Fibroblast of pulmonary artery (primary cell): ENCODE data around the gene UBTFL1.

ENCODE experiments used
- DNase-seq: peaks from one replicate; pipeline ENCODE4 v3.0.0-alpha.2; 2010; ENCODE audit warnings: low read depth
- H3K4me3 ChIP-seq: replicated peaks from 2 replicates; pipeline ENCODE4 v1.5.1; 2011; ENCODE audit warnings: low read depth, mild to moderate bottlenecking, control low read depth, low read length, moderate library complexity
- CTCF ChIP-seq: IDR thresholded peaks from 2 replicates; pipeline ENCODE4 v1.5.1; 2011; ENCODE audit warnings: mild to moderate bottlenecking, control low read depth, low read length, inconsistent platforms; ENCODE audit errors: missing control alignments

The UBTFL1 gene

GRCh38 chr11:90124371-90124770, 38.6 kb downstream of the UBTFL1 start:
- no peak overlapping the region for H3K4me3 ChIP-seq
- no peak for DNase-seq
- TF ChIP-seq CTCF: no peak

GRCh38 chr11:90124946-90125345, 39.2 kb downstream of the UBTFL1 start:
- DNase-seq: no peak
- no peak overlapping the region for H3K4me3 ChIP-seq
- no peak for TF ChIP-seq CTCF

- no peak for DNase-seq
- H3K4me3 ChIP-seq: peak overlapping the region; percentile 73
- TF ChIP-seq CTCF: no peak
Observed at GRCh38 chr11:90133560-90134477, 48.1 kb downstream of the UBTFL1 start.

DNA sequence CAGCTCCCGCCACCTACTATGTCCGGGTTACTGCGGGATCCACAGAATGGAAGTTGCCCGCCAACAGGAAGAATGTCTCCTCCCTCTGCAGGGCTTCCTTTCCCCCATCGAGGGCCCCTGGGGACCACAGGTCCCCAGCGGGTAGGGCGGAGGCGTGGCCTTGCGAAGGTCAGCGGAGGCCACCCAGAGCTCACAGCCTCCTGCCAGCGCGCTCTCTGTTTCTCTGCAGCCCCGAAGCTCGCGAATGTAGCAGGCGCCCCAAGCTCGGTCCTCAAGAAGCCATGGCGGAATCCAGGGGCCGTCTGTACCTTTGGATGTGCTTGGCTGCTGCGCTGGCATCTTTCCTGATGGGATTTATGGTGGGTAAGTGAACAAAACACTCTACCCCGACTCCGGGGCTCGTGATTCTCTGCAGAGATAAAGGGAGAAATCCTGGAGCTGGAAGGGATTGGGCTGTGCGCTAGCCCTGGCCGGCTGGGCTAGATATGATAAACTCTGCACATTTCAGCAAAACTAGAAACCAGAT, 48.8 kb downstream of the UBTFL1 start, which contains the start of gene NAALAD2:
Gene NAALAD2 (plus strand): TSS at position 186 of the 526 bp plus-strand sequence. CDS start 96 bp downstream, at position 282.
- H3K4me3 ChIP-seq: peak within 1 kb of the TSS; percentile 73
- peak; percentile 52 for DNase-seq
- no peak for TF ChIP-seq CTCF

DNA sequence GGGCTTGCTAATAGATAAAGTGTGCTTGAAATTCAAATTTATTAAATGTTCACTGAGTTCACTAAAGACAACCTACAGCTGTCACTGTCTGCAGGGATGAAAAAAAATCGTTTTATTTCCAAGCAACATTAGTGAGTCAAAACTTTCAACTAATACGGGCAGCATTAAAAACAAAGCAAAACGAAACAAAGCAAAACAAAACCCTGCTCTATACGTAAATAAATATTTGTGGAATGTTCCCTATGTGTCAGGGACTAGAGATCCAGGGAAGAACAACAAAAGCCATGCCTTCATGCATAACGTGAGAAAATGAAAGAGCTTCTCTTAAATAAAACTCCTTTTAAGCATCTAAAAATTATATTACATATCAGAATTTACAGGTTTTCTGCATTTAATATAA, 49.3 kb downstream of the UBTFL1 start:
- TF ChIP-seq CTCF: no peak
- peak overlapping the region; percentile 73 for H3K4me3 ChIP-seq
- DNase-seq: peak; percentile 17
